Endodermal cell (in vitro differentiated cells): ENCODE measurements around the gene ZNF644. TPM values are rescaled to one million over a fixed set of nuclear protein-coding genes. Genes with fewer than 3 reads are reported as not detected.

ENCODE experiments used
- DNase-seq: peaks from one replicate; pipeline ENCODE4 v3.0.0-alpha.2; 2017
- H3K27ac ChIP-seq: 2 replicates; pipeline ENCODE4 v1.5.1; 2013; ENCODE audit warnings: mild to moderate bottlenecking, low read depth, low read length, moderate library complexity
- H3K27me3 ChIP-seq: 2 replicates; pipeline ENCODE4 v1.6.1; 2013; ENCODE audit warnings: mild to moderate bottlenecking, low read length, moderate library complexity; ENCODE audit not compliant: insufficient read depth, control insufficient read depth, poor library complexity, severe bottlenecking
- H3K36me3 ChIP-seq: 2 replicates; pipeline ENCODE4 v1.7.0; 2013; ENCODE audit warnings: mild to moderate bottlenecking, low read length, moderate library complexity; ENCODE audit not compliant: control insufficient read depth, insufficient read depth
- H3K4me1 ChIP-seq: one replicate; pipeline ENCODE4 v1.7.0; 2013; ENCODE audit warnings: low read length; ENCODE audit not compliant: control insufficient read depth, insufficient read depth
- H3K4me3 ChIP-seq: 2 replicates; pipeline ENCODE4 v1.5.1; 2013; ENCODE audit warnings: mild to moderate bottlenecking, low read length, moderate library complexity
- H3K9ac ChIP-seq: 2 replicates; pipeline ENCODE4 v1.6.1; 2013; ENCODE audit warnings: mild to moderate bottlenecking, low read length, moderate library complexity; ENCODE audit not compliant: poor library complexity, severe bottlenecking; ENCODE audit errors: extremely low read depth
- H3K9me3 ChIP-seq: 2 replicates; pipeline ENCODE4 v1.6.1; 2013; ENCODE audit warnings: mild to moderate bottlenecking, low read length, moderate library complexity; ENCODE audit not compliant: control insufficient read depth
- H3K27ac Mint-ChIP-seq: 2 replicates; pipeline ENCODE4 v1.8.0; 2020; ENCODE audit warnings: mixed read lengths
- H3K27me3 Mint-ChIP-seq: 2 replicates; pipeline ENCODE4 v1.8.0; 2021; ENCODE audit warnings: mild to moderate bottlenecking, mixed read lengths; ENCODE audit not compliant: insufficient read depth
- H3K36me3 Mint-ChIP-seq: 2 replicates; pipeline ENCODE4 v1.8.0; 2020; ENCODE audit warnings: low read depth, mixed read lengths
- H3K4me1 Mint-ChIP-seq: 2 replicates; pipeline ENCODE4 v1.8.0; 2020; ENCODE audit warnings: mixed read lengths
- H3K4me3 Mint-ChIP-seq: 2 replicates; pipeline ENCODE4 v1.8.0; 2020; ENCODE audit warnings: mild to moderate bottlenecking, moderate library complexity, mixed read lengths
- H3K9me3 Mint-ChIP-seq: 2 replicates; pipeline ENCODE4 v1.8.0; 2020; ENCODE audit warnings: mild to moderate bottlenecking, mixed read lengths
- WGBS, 2 experiments: methylation state at CpG; one replicate each; pipeline versions ENCODE4 v1.1.5 to v1.1.7; 2013; ENCODE audit warnings: missing lambda C conversion rate in 2 of 2, mixed read lengths in 1 of 2; ENCODE audit not compliant: insufficient coverage in 1 of 2, insufficient read length in 1 of 2; 5-methylcytosine and 5-hydroxymethylcytosine counted together
- total RNA-seq, 2 donors: library from RNA; stranded (reverse); fragmentation: NEBNext Ultra II Directional in 1 of 2; extraction: Animal tissue kit (Norgen Biotek cat#: 25700) in 1 of 2; gene quantifications; 2 replicates in 1 of 2; 3 replicates in 1 of 2; pipeline ENCODE4 v1.2.1, GENCODE V29; 2021
- TF ChIP-seq, protein P1 (sequence below): fragments of 200-600 bp; sonication (generic); conservative IDR thresholded peaks from 2 replicates; pipeline ENCODE4 v1.5.0; 2021; ENCODE audit warnings: antibody characterized with exemption, mild to moderate bottlenecking

ZNF644 gene
- total RNA-seq, 2 donors from 2014 or later: 57.5 to 75.7 TPM

DNA sequence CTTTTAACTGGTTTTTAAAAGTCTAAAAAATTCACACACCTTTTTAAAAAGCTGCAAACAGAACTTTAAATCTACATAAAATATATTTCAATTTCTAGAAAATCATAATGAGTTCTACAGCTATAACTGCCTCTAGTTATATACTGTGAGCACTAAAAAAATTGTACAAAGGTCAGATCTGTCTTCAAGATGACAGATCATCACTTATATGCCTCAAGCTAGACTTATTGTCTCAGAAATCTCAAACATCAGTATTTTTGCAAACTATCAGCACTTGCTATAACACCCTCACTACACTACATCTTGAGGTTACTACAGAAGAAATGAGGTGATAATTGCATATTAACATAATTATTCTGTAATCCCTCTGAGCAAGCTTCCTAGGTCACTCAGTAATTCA is 76.5 kb downstream of the ZNF644 start:
- no peaks in the 10 kb centered on the region for H3K27me3 ChIP-seq
- Mint-ChIP-seq H3K36me3 (peaks cover 11% of the 10 kb centered on the region), H3K4me1 (peaks cover 22% of the 10 kb centered on the region), H3K4me3 (no peak overlapping the region), H3K27me3 (peaks cover 19% of the 10 kb centered on the region), H3K27ac (no peak overlapping the region), H3K9me3 (no peaks in the 10 kb centered on the region)
- DNase-seq: no peak
- peaks cover 3% of the 10 kb centered on the region for H3K4me1 ChIP-seq
- peaks cover 18% of the 10 kb centered on the region for H3K36me3 ChIP-seq
- no peak overlapping the region for H3K27ac ChIP-seq
- no peaks in the 10 kb centered on the region for H3K9me3 ChIP-seq
- TF ChIP-seq, protein P1, sequence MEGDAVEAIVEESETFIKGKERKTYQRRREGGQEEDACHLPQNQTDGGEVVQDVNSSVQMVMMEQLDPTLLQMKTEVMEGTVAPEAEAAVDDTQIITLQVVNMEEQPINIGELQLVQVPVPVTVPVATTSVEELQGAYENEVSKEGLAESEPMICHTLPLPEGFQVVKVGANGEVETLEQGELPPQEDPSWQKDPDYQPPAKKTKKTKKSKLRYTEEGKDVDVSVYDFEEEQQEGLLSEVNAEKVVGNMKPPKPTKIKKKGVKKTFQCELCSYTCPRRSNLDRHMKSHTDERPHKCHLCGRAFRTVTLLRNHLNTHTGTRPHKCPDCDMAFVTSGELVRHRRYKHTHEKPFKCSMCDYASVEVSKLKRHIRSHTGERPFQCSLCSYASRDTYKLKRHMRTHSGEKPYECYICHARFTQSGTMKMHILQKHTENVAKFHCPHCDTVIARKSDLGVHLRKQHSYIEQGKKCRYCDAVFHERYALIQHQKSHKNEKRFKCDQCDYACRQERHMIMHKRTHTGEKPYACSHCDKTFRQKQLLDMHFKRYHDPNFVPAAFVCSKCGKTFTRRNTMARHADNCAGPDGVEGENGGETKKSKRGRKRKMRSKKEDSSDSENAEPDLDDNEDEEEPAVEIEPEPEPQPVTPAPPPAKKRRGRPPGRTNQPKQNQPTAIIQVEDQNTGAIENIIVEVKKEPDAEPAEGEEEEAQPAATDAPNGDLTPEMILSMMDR: no peak
- H3K4me3 ChIP-seq: no peak overlapping the region
- H3K9ac ChIP-seq: no peak overlapping the region

- no peak overlapping the region for H3K9ac ChIP-seq
- peaks cover 3% of the 10 kb centered on the region for H3K4me1 ChIP-seq
- TF ChIP-seq, protein P1: no peak
- Mint-ChIP-seq H3K27me3 (peaks cover 14% of the 10 kb centered on the region), H3K4me3 (no peak overlapping the region), H3K27ac (no peak overlapping the region), H3K36me3 (peaks cover 24% of the 10 kb centered on the region), H3K4me1 (peaks cover 22% of the 10 kb centered on the region), H3K9me3 (no peaks in the 10 kb centered on the region)
- H3K27ac ChIP-seq: no peak overlapping the region
- 81 to 100% methylated on average over 2 to 4 of the region's 4 CpGs for WGBS, 2 experiments
- DNase-seq: no peak
- no peaks in the 10 kb centered on the region for H3K27me3 ChIP-seq
- H3K4me3 ChIP-seq: no peak overlapping the region
- peaks cover 31% of the 10 kb centered on the region for H3K36me3 ChIP-seq
- no peaks in the 10 kb centered on the region for H3K9me3 ChIP-seq
These were observed 77.9 kb downstream of the ZNF644 start for GRCh38 chr1:90943966-90944365.

GRCh38 chr1:90940746-90941145 is 81.1 kb downstream of the ZNF644 start:
- Mint-ChIP-seq H3K4me3 (no peak overlapping the region), H3K36me3 (peaks cover 34% of the 10 kb centered on the region), H3K27me3 (no peaks in the 10 kb centered on the region), H3K27ac (no peak overlapping the region), H3K9me3 (no peaks in the 10 kb centered on the region), H3K4me1 (peaks cover 34% of the 10 kb centered on the region)
- no peak overlapping the region for H3K4me3 ChIP-seq
- H3K27me3 ChIP-seq: no peaks in the 10 kb centered on the region
- no peak for DNase-seq
- peaks cover 7% of the 10 kb centered on the region for H3K4me1 ChIP-seq
- 88 to 100% methylated on average over 2 of the region's 2 CpGs for WGBS, 2 experiments
- no peaks in the 10 kb centered on the region for H3K9me3 ChIP-seq
- H3K36me3 ChIP-seq: peaks cover 57% of the 10 kb centered on the region
- no peak overlapping the region for H3K9ac ChIP-seq
- TF ChIP-seq, protein P1: no peak
- no peak overlapping the region for H3K27ac ChIP-seq
